Activated CD8-positive, alpha-beta memory T cell treated with anti-CD3 and anti-CD28 coated beads, Interleukin-2, amount 50 U/mL, for 48 hours (primary cell): ENCODE data around the gene SERP2.
A peak's percentile ranks its signal among the peaks of the same experiment; 100 is the strongest.
"Not testable (repeated sequence)": the region's sequence is repeated elsewhere in the genome, so short reads cannot be mapped to it uniquely, and the experiment has no call there.

Experiments
- DNase-seq: peaks from one replicate; pipeline ENCODE4 v3.0.0-alpha.2; 2020

The SERP2 gene

GRCh38 chr13:44373601-44374347 is at the start of gene SERP2:
TSS of gene SERP2 (plus strand) at chr13:44373824. CDS start at chr13:44374026, 202 bp downstream.
- peak; percentile 56 for DNase-seq

GRCh38 chr13:44326961-44327360 is 46.7 kb upstream of the SERP2 start:
- no peak for DNase-seq

- not testable (repeated sequence) for DNase-seq
These were observed 44.6 kb upstream of the SERP2 start for GRCh38 chr13:44329041-44329440.

- DNase-seq = no peak
These were observed 43.6 kb upstream of the SERP2 start for GRCh38 chr13:44329909-44330545.

- DNase-seq = no peak
These were observed 42.2 kb upstream of the SERP2 start for GRCh38 chr13:44331446-44331845.

- DNase-seq = no peak
These were observed 41.4 kb upstream of the SERP2 start for GRCh38 chr13:44331912-44332851.

- no peak for DNase-seq
These were observed 39.5 kb upstream of the SERP2 start for GRCh38 chr13:44333950-44334655.

- DNase-seq = no peak
These were observed 38.9 kb upstream of the SERP2 start for GRCh38 chr13:44334751-44335150.

GRCh38 chr13:44336934-44337333 is 36.7 kb upstream of the SERP2 start:
- no peak for DNase-seq

GRCh38 chr13:44337581-44337980 is 36.0 kb upstream of the SERP2 start:
- DNase-seq = no peak

GRCh38 chr13:44340508-44340907 is 33.1 kb upstream of the SERP2 start:
- DNase-seq = no peak

- DNase-seq = no peak
These were observed 30.9 kb upstream of the SERP2 start for GRCh38 chr13:44342741-44343140.

GRCh38 chr13:44346534-44346933 is 27.1 kb upstream of the SERP2 start:
- DNase-seq = no peak

- no peak for DNase-seq
These were observed 26.3 kb upstream of the SERP2 start for GRCh38 chr13:44347301-44347700.

GRCh38 chr13:44347949-44348348 is 25.7 kb upstream of the SERP2 start:
- DNase-seq = no peak

GRCh38 chr13:44350775-44351504 is 22.7 kb upstream of the SERP2 start:
- DNase-seq = no peak

GRCh38 chr13:44351505-44351854 is 22.1 kb upstream of the SERP2 start:
- no peak for DNase-seq

- no peak for DNase-seq
These were observed 21.4 kb upstream of the SERP2 start for GRCh38 chr13:44352202-44352601.

GRCh38 chr13:44352671-44353070 is 21.0 kb upstream of the SERP2 start:
- DNase-seq = no peak

- no peak for DNase-seq
These were observed 19.3 kb upstream of the SERP2 start for GRCh38 chr13:44354331-44354730.

GRCh38 chr13:44354884-44355283 is 18.7 kb upstream of the SERP2 start:
- DNase-seq = no peak

GRCh38 chr13:44355621-44356020 is 18.0 kb upstream of the SERP2 start:
- no peak for DNase-seq
